ENCODE results near the gene WSCD1.

GRCh38 chr17:6028294-6028693 is 41.9 kb upstream of the WSCD1 start:
- TF ChIP-seq CTCF (IDR thresholded peaks at IDR 0.05; ENCODE audit: low read length), result no peak
- no peak for TF ChIP-seq EZH2 (IDR thresholded peaks at IDR 0.05; ENCODE audit: borderline replicate concordance, low read length)

Data from OCI-LY1 (cell line).